ENCODE measurements around the gene VPS11.

The VPS11 gene

DNA sequence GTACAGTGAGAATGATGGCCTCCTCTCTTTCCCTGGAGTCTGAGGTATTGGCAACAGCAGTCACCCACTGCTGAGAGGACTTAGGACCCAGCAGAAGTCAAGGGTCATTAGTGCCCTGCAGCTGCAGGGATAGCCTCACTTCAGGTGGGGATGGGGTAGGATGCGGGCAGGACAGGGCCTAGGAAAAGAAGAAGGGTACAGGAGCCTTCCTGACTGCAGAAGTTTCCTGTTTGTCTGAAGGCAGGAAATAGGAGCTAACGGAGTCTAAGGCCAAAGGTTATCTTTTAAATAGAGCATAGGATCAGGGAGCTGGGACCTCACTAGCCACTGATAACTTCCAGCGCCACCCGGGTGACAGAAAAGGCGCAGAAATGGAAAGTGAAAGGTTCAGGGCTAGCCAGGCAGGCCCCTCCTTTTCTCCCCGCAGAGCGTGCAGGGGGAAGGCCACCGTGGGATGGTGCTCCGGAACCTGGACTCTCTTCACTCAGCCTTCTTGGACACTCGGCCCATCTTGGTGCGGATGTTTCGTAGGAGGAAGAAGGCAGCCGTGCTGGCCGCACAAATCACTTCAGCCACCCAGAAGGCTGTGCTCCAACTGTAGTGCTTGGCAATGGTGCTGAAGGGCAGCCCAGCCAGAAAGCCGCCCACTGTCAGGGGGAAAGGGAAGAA lies 43.1 kb upstream of the VPS11 start:
- no peak for DNase-seq (ENCODE audit: low read depth)
- H3K4me3 ChIP-seq (ENCODE audit: low read depth, low read length) = no peak overlapping the region
- TF ChIP-seq, protein P1, sequence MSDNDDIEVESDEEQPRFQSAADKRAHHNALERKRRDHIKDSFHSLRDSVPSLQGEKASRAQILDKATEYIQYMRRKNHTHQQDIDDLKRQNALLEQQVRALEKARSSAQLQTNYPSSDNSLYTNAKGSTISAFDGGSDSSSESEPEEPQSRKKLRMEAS (IDR thresholded peaks at IDR 0.05; ENCODE audit: low read depth, low read length) = no peak
- no peak for TF ChIP-seq MYC (IDR thresholded peaks at IDR 0.05; ENCODE audit: low read depth, low read length)
- no peak for TF ChIP-seq POLR2A (IDR thresholded peaks at IDR 0.05; ENCODE audit: extremely low read depth, insufficient read length)

DNA sequence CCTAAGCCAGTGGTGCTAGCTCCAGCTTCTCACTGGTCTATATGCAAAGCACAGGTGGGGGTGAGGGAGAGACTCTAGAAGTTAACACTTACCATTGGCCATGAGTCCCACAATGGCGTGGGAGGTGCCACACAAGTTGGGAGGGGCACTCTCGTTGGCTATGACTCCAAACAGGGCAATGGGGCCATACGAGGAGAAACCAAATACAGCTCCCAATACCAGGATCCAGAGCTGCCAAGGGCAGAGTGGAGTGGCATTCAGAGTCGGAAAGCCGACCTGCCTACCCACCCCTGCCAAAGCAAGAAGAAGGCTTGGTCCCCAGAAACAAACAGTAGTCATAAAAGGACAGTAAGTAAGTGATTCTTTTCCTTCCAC lies 42.5 kb upstream of the VPS11 start:
- TF ChIP-seq POLR2A (IDR thresholded peaks at IDR 0.05; ENCODE audit: extremely low read depth, insufficient read length) (no peak), MYC (IDR thresholded peaks at IDR 0.05; ENCODE audit: low read depth, low read length) (no peak)
- TF ChIP-seq, protein P2, sequence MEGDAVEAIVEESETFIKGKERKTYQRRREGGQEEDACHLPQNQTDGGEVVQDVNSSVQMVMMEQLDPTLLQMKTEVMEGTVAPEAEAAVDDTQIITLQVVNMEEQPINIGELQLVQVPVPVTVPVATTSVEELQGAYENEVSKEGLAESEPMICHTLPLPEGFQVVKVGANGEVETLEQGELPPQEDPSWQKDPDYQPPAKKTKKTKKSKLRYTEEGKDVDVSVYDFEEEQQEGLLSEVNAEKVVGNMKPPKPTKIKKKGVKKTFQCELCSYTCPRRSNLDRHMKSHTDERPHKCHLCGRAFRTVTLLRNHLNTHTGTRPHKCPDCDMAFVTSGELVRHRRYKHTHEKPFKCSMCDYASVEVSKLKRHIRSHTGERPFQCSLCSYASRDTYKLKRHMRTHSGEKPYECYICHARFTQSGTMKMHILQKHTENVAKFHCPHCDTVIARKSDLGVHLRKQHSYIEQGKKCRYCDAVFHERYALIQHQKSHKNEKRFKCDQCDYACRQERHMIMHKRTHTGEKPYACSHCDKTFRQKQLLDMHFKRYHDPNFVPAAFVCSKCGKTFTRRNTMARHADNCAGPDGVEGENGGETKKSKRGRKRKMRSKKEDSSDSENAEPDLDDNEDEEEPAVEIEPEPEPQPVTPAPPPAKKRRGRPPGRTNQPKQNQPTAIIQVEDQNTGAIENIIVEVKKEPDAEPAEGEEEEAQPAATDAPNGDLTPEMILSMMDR (IDR thresholded peaks at IDR 0.05; ENCODE audit: low read depth, low read length) = no peak
- TF ChIP-seq, protein P1 (IDR thresholded peaks at IDR 0.05; ENCODE audit: low read depth, low read length) = no peak
- no peak for DNase-seq (ENCODE audit: low read depth)
- no peak overlapping the region for H3K4me3 ChIP-seq (ENCODE audit: low read depth, low read length)

DNA sequence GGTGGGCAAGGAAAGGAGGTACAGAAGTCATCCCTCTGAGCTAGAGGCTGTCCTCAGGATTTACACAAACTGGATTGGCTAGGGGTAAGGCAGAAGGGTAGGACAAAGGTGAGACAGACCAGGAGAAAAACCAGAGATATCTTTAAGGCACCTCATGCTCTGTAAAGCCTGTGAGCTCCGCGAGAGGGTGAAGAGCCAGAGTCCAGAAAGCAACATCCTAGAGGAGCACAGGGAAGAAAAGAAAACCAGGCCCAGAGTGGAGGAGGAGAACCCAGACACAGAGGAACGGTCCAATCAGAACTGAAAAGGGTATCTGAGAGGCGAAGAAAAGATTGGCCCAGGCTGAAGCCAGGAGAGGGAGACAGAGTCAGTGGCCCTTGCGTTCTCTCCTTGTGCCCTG lies 42.1 kb upstream of the VPS11 start:
- no peak for DNase-seq (ENCODE audit: low read depth)
- no peak overlapping the region for H3K4me3 ChIP-seq (ENCODE audit: low read depth, low read length)
- TF ChIP-seq MYC (IDR thresholded peaks at IDR 0.05; ENCODE audit: low read depth, low read length) = no peak
- no peak for TF ChIP-seq POLR2A (IDR thresholded peaks at IDR 0.05; ENCODE audit: extremely low read depth, insufficient read length)
- TF ChIP-seq, protein P1 (IDR thresholded peaks at IDR 0.05; ENCODE audit: low read depth, low read length) = no peak
- TF ChIP-seq, protein P2 (IDR thresholded peaks at IDR 0.05; ENCODE audit: low read depth, low read length) = no peak

DNA sequence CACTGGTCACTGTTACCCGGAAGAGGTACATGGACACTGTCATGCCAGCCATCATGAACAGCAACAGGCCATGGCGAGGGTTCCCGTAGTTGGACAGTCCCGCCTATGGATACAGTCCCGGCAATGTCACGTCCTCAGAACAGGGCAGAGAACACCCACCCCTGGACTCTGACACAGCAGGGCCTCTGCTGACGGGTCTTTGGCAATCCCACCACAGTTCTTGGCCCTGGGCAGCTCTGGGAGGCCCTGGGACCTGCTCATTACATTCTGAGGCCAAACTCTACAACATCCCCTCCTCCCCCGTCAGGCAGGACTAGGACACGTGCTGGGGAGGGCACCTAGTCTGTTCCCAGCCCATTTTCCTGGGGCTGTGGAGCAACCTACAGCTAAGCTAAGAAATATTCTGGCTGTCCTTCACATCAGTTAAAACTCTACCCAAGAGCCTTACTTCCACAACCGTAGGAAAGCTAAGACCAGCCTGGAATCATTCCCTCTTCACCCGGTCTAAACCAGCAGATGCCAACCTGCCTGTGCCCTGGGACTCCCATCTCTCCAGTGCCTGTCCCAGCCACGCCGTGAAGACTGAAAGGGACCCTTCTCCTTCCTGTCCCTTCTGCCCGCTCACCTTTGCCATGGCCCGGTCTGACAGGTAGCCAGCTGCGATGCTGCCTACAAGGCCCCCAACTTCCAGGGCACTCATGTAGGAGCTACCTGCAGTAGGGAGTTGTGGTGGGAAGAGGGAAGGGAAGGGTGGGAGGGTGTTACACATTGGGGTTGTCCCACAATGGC lies 41.4 kb upstream of the VPS11 start:
- DNase-seq (ENCODE audit: low read depth) = no peak
- no peak for TF ChIP-seq POLR2A (IDR thresholded peaks at IDR 0.05; ENCODE audit: extremely low read depth, insufficient read length)
- TF ChIP-seq, protein P1 (IDR thresholded peaks at IDR 0.05; ENCODE audit: low read depth, low read length) = no peak
- TF ChIP-seq, protein P2 (IDR thresholded peaks at IDR 0.05; ENCODE audit: low read depth, low read length) = no peak
- no peak for TF ChIP-seq MYC (IDR thresholded peaks at IDR 0.05; ENCODE audit: low read depth, low read length)
- H3K4me3 ChIP-seq (ENCODE audit: low read depth, low read length) = no peak overlapping the region

DNA sequence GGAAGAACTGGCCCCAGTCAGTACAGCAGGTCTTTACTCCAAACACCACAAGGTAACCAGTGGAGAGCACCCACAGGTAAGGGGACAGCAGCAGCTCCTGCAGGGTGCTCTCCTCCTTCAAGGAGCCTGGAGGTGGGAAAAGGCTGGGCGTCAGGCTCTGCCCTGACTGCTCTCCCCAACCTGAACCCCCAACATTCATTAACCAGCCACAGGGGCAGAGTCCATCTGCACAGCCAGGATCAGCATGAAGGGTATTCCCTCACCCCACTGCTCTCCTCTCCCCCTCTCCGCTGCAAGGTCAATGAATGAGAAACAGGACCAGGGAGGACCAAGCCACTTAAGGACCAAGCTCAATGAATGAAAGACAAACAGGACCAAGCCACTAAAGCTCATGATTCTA lies 40.6 kb upstream of the VPS11 start:
- DNase-seq (ENCODE audit: low read depth) = no peak
- no peak for TF ChIP-seq POLR2A (IDR thresholded peaks at IDR 0.05; ENCODE audit: extremely low read depth, insufficient read length)
- TF ChIP-seq, protein P1 (IDR thresholded peaks at IDR 0.05; ENCODE audit: low read depth, low read length) = no peak
- no peak for TF ChIP-seq MYC (IDR thresholded peaks at IDR 0.05; ENCODE audit: low read depth, low read length)
- TF ChIP-seq, protein P2 (IDR thresholded peaks at IDR 0.05; ENCODE audit: low read depth, low read length) = no peak
- no peak overlapping the region for H3K4me3 ChIP-seq (ENCODE audit: low read depth, low read length)

Data from NB4 (cell line).